CD14-positive monocyte (primary cell): ENCODE results near the gene LRP1B. TPM values are rescaled to one million over a fixed set of nuclear protein-coding genes. Genes with fewer than 3 reads are reported as not detected.
A peak's percentile ranks its signal among the peaks of the same experiment; 100 is the strongest.

Experiments
- DNase-seq, 3 donors: peaks; one replicate each; pipeline ENCODE4 v3.0.0-alpha.2; 2011 to 2022
- H2AFZ ChIP-seq: 2 replicates; pipeline ENCODE4 v1.6.0; 2012; ENCODE audit warnings: mild to moderate bottlenecking, low read depth, low read length, inconsistent platforms; ENCODE audit not compliant: insufficient read depth, poor library complexity, severe bottlenecking
- H3K27ac ChIP-seq, 2 donors: 1 replicate in 1 of 2; 2 replicates in 1 of 2; pipeline ENCODE4 v1.5.1; 2012 to 2013; ENCODE audit warnings: low read length in 2 of 2, control low read depth in 1 of 2, inconsistent platforms in 1 of 2, low read depth in 1 of 2, mild to moderate bottlenecking in 1 of 2
- H3K27me3 ChIP-seq, 2 donors: one replicate each; pipeline versions ENCODE4 v1.6.0 to v1.6.1; 2011 to 2013; ENCODE audit warnings: low read length in 2 of 2; ENCODE audit not compliant: control insufficient read depth in 2 of 2, insufficient read depth in 2 of 2
- H3K36me3 ChIP-seq, 2 donors: replicated peaks in 1 of 2; 1 replicate in 1 of 2; 2 replicates in 1 of 2; pipeline versions ENCODE4 v1.5.1 to v1.6.1; 2012 to 2013; ENCODE audit warnings: low read length in 2 of 2, control low read depth in 1 of 2, inconsistent platforms in 1 of 2, mild to moderate bottlenecking in 1 of 2; ENCODE audit not compliant: insufficient read depth in 2 of 2, control insufficient read depth in 1 of 2
- H3K4me1 ChIP-seq, 2 donors: 1 replicate in 1 of 2; 2 replicates in 1 of 2; pipeline versions ENCODE4 v1.5.1 to v1.6.1; 2012 to 2013; ENCODE audit warnings: low read length in 2 of 2, control low read depth in 1 of 2, inconsistent platforms in 1 of 2, mild to moderate bottlenecking in 1 of 2, moderate library complexity in 1 of 2; ENCODE audit not compliant: insufficient read depth in 2 of 2, control insufficient read depth in 1 of 2
- H3K4me2 ChIP-seq: replicated peaks from 2 replicates; pipeline ENCODE3; 2012; ENCODE audit warnings: low read length, moderate library complexity, mild to moderate bottlenecking; ENCODE audit not compliant: poor library complexity, severe bottlenecking; ENCODE audit errors: extremely low read depth
- H3K4me3 ChIP-seq, 3 experiments: fragments of 200-600 bp in 1 of 3; sonication (generic) in 1 of 3; replicated peaks in 1 of 3; 1 replicate in 2 of 3; 2 replicates in 1 of 3; pipeline ENCODE4 v1.5.1; 2011 to 2013; ENCODE audit warnings: low read length in 3 of 3, mild to moderate bottlenecking in 3 of 3, control low read depth in 2 of 3, low read depth in 2 of 3, inconsistent platforms in 1 of 3, moderate library complexity in 1 of 3
- H3K79me2 ChIP-seq: 2 replicates; pipeline ENCODE4 v1.6.0; 2012; ENCODE audit warnings: mild to moderate bottlenecking, control low read depth, inconsistent platforms, low read length, moderate library complexity; ENCODE audit not compliant: insufficient read depth
- H3K9ac ChIP-seq: 2 replicates; pipeline ENCODE4 v1.6.0; 2017; ENCODE audit warnings: low read length, mild to moderate bottlenecking; ENCODE audit not compliant: insufficient read depth, poor library complexity, severe bottlenecking
- H3K9me3 ChIP-seq, 2 donors: replicated peaks in 1 of 2; 1 replicate in 1 of 2; 2 replicates in 1 of 2; pipeline versions ENCODE4 v1.5.1 to v1.6.1; 2012 to 2013; ENCODE audit warnings: low read length in 2 of 2, control low read depth in 1 of 2; ENCODE audit not compliant: control insufficient read depth in 1 of 2, insufficient read depth in 1 of 2
- H4K20me1 ChIP-seq: 2 replicates; pipeline ENCODE4 v1.6.0; 2012; ENCODE audit warnings: mild to moderate bottlenecking, low read length, control low read depth, moderate library complexity; ENCODE audit not compliant: insufficient read depth
- H3K27ac Mint-ChIP-seq, 7 donors: one replicate each; pipeline ENCODE4 v1.8.0; 2020; ENCODE audit warnings: mild to moderate bottlenecking in 7 of 7, mixed read lengths in 7 of 7, moderate library complexity in 6 of 7, inconsistent platforms in 2 of 7
- H3K27me3 Mint-ChIP-seq, 3 donors: one replicate each; pipeline ENCODE4 v1.8.0; 2021 to 2022; ENCODE audit warnings: low read depth in 3 of 3, mild to moderate bottlenecking in 3 of 3, mixed read lengths in 3 of 3, moderate library complexity in 3 of 3, inconsistent platforms in 1 of 3
- H3K36me3 Mint-ChIP-seq, 2 donors: one replicate each; pipeline ENCODE4 v1.8.0; 2020; ENCODE audit warnings: mixed read lengths in 2 of 2, inconsistent platforms in 1 of 2, mild to moderate bottlenecking in 1 of 2
- H3K4me1 Mint-ChIP-seq: one replicate; pipeline ENCODE4 v1.8.0; 2020; ENCODE audit warnings: mild to moderate bottlenecking, mixed read lengths
- H3K4me3 Mint-ChIP-seq, 2 donors: one replicate each; pipeline ENCODE4 v1.8.0; 2020; ENCODE audit warnings: mild to moderate bottlenecking in 2 of 2, mixed read lengths in 2 of 2, moderate library complexity in 1 of 2
- H3K9me3 Mint-ChIP-seq, 7 donors: one replicate each; pipeline ENCODE4 v1.8.0; 2020 to 2022; ENCODE audit warnings: mixed read lengths in 7 of 7, mild to moderate bottlenecking in 6 of 7, moderate library complexity in 6 of 7, inconsistent platforms in 2 of 7
- CTCF ChIP-seq: fragments of 200-600 bp; IDR thresholded peaks from one replicate; pipeline ENCODE4 v1.8.0; 2022; ENCODE audit warnings: antibody characterized with exemption, mild to moderate bottlenecking
- WGBS: methylation state at CpG from one replicate; pipeline ENCODE4 v1.1.5; 2013; ENCODE audit warnings: missing lambda C conversion rate; ENCODE audit not compliant: insufficient coverage; 5-methylcytosine and 5-hydroxymethylcytosine counted together
- intact Hi-C, 2 donors: fragments of 100-400 bp; cut with micrococcal nuclease; formaldehyde crosslinking; loops; one replicate each; pipeline versions ENCODE4 v1.15.0 to v1.15.1; 2023
- polyA plus RNA-seq, 3 donors: library from polyadenylated mRNA; depleted of rRNA in 1 of 3; unstranded in 2 of 3; stranded (reverse) in 1 of 3; fragments of 300-500 nt in 2 of 3; fragments of >200 nt in 1 of 3; fragmentation: Illumina TruSeq in 2 of 3; gene quantifications; 1 replicate in 2 of 3; 2 replicates in 1 of 3; pipeline ENCODE4 v1.2.3, GENCODE V29; 2012 to 2021

The LRP1B gene
- polyA plus RNA-seq, 3 donors, result not detected

- Histone ChIP-seq H3K4me2 (no peak overlapping the region), H3K4me1 (no peaks in the 10 kb centered on the region), H3K27me3 (no peaks in the 10 kb centered on the region), H3K9me3 (peaks cover 4 to 5% of the 10 kb centered on the region in 2 donors), H4K20me1 (no peaks in the 10 kb centered on the region), H3K36me3 (no peaks in the 10 kb centered on the region), H3K79me2 (no peaks in the 10 kb centered on the region), H2AFZ (no peak overlapping the region), H3K9ac (no peak overlapping the region), H3K4me3 (no peak overlapping the region), H3K27ac (no peak overlapping the region)
- no peak for TF ChIP-seq CTCF
- Mint-ChIP-seq H3K27ac (peak overlapping the region in 1 of 7 donors; percentile 17), H3K27me3 (peaks cover 0 to 2% (median 0%) of the 10 kb centered on the region in 3 donors), H3K36me3 (no peaks in the 10 kb centered on the region), H3K9me3 (peaks cover 0 to 8% (median 4%) of the 10 kb centered on the region in 7 donors), H3K4me1 (no peaks in the 10 kb centered on the region), H3K4me3 (no peak overlapping the region)
- WGBS, result 79% methylated on average over 5 of the region's 5 CpGs
- intact Hi-C loops, result no loop called here
- DNase-seq, result no peak
Observed at GRCh38 chr2:140627136-140627535, 1503.7 kb downstream of the LRP1B start.

DNA sequence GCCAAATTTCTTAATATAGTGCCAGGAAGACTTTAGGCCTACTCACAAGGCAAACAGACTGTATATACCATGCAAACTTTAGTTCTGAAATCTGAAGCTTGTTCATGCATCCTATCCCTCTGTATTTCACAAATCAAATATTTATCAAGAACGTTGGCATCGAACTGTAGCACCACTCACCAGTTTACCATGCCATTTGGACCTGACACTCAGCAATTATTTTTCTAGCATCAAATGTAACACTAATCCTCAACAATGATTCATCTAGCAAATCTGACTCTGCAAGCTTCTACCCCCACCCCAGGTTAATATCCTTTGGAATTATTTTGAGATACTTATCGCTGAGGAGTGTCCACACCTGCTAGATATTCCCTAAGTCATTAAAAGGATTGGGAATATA lies 1506.6 kb downstream of the LRP1B start:
- H3K79me2 ChIP-seq, result no peaks in the 10 kb centered on the region
- H3K4me1 Mint-ChIP-seq, result no peaks in the 10 kb centered on the region
- no peak overlapping the region for H3K9ac ChIP-seq
- H4K20me1 ChIP-seq, result no peaks in the 10 kb centered on the region
- H3K9me3 Mint-ChIP-seq, result peaks cover 0 to 8% (median 4%) of the 10 kb centered on the region in 7 donors
- H3K4me2 ChIP-seq, result no peak overlapping the region
- DNase-seq, result no peak
- H3K27ac Mint-ChIP-seq, result no peak overlapping the region
- no peak overlapping the region for H3K4me3 Mint-ChIP-seq
- H3K9me3 ChIP-seq, result peaks cover 0 to 4% of the 10 kb centered on the region in 2 donors
- no peak overlapping the region for H3K27ac ChIP-seq
- no peak for TF ChIP-seq CTCF
- H3K36me3 ChIP-seq, result no peaks in the 10 kb centered on the region
- H3K27me3 Mint-ChIP-seq, result peaks cover 0 to 2% (median 0%) of the 10 kb centered on the region in 3 donors
- H2AFZ ChIP-seq, result no peak overlapping the region
- WGBS, result 92% methylated on average over 2 of the region's 3 CpGs
- H3K4me1 ChIP-seq, result no peaks in the 10 kb centered on the region
- intact Hi-C loops, result no loop called here
- H3K27me3 ChIP-seq, result no peaks in the 10 kb centered on the region
- H3K4me3 ChIP-seq, result no peak overlapping the region
- no peaks in the 10 kb centered on the region for H3K36me3 Mint-ChIP-seq
